Measurements from ENCODE around the gene HLA-F.

HLA-F gene

DNA sequence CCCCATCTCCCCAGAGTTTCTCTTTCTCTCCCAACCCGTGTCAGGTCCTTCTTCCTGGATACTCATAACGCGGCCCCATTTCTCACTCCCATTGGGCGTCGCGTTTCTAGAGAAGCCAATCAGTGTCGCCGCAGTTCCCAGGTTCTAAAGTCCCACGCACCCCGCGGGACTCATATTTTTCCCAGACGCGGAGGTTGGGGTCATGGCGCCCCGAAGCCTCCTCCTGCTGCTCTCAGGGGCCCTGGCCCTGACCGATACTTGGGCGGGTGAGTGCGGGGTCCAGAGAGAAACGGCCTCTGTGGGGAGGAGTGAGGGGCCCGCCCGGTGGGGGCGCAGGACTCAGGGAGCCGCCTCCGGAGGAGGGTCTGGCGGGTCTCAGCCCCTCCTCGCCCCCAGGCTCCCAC, at the start of gene HLA-F:
Gene HLA-F (plus strand): TSS at position 173 of the 404 bp plus-strand sequence. CDS start 30 bp downstream, at position 203.
- DNase-seq, result no peak

- DNase-seq, result no peak
These were observed 49.2 kb upstream of the HLA-F start for GRCh38 chr6:29674008-29674407.

DNA sequence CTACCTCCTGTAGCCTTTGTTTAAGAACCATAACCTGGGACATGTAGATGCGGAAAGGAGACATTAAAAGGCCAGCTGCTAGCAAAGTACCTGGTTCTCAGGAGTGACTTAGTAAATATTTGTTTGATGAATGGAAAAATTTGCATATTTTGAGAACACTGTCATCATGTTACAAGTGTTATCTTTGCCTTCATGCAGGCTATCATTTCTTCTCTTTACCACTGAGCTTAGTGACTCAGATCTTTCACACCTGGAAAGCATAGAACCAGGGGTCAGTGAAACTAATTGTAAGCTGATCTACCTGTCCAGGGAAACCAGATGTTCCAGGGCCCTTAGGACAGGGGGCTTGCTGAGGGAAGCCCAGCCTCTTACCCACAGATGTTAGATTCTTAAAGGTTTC, 47.7 kb upstream of the HLA-F start:
- no peak for DNase-seq

GRCh38 chr6:29676981-29677601, 46.1 kb upstream of the HLA-F start:
- DNase-seq, result no peak

- no peak for DNase-seq
These were observed 45.1 kb upstream of the HLA-F start for GRCh38 chr6:29678114-29678513.

DNA sequence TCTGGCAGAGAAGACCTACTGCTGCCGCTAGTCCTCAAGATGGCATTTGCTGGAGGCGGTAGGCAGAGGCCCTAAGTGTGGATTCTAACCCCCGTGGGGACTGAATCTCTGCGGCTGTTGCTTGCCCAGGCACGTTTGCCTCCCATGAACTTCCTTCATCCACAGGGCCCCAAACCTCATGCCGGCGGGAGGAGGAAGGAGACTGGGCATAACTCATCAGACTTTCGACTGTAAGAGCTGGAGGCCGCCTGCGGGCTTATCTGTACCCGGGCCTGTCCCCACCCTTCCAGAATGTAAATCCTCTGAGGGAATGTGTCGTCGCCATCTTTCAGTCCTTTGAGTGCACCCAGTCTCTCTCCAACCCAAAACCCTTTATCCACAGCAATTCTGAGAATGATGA, 43.3 kb upstream of the HLA-F start:
- no peak for DNase-seq

- DNase-seq, result no peak
These were observed 42.8 kb upstream of the HLA-F start for GRCh38 chr6:29680416-29680815.

GRCh38 chr6:29680904-29681303, 42.3 kb upstream of the HLA-F start, which contains the start of gene ZFP57:
Gene ZFP57, minus strand, starts transcription at chr6:29681152. Its CDS starts 4,149 bp downstream, at chr6:29677003.
- DNase-seq, result no peak

DNA sequence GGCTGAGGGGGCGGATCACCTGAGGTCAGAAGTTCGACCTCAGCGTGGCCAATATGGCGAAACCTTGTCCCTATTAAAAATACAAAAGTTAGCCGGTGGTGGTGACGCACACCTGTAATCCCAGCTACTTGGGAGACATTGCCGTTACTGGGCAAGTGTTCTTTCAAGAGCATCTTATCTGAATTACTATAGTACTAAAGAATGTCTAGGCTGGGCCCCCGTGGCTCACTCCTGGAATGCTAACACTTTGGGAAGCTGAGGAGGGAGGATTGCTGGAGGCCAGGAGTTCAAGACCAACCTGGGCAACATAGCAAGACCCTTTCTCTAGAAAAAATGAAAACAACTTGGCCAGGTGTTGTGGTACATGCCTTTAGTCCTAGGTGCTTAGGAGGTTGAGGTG, 41.4 kb upstream of the HLA-F start:
- no peak for DNase-seq

GRCh38 chr6:29685718-29686326, 37.4 kb upstream of the HLA-F start:
- no peak for DNase-seq

DNA sequence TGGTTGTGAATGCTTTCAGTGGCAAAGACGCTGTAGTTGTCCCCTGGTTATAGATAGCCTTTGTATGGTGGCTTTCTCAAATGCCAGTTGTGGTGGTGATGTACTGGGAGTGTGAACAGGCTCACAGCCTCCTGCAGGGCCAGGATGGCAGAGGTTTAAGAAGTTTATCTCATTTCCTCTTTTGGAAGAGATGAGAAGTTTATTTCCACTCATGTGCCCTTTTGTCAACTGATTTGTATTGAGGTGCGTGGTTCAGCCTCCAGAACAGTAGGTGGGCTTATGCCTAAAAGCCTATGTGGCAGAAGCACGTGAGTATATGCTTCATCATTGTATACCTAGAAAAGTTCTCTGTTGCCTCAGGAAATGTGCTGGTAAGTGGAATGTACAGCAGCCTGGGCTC, 28.6 kb upstream of the HLA-F start:
- DNase-seq, result no peak

DNA sequence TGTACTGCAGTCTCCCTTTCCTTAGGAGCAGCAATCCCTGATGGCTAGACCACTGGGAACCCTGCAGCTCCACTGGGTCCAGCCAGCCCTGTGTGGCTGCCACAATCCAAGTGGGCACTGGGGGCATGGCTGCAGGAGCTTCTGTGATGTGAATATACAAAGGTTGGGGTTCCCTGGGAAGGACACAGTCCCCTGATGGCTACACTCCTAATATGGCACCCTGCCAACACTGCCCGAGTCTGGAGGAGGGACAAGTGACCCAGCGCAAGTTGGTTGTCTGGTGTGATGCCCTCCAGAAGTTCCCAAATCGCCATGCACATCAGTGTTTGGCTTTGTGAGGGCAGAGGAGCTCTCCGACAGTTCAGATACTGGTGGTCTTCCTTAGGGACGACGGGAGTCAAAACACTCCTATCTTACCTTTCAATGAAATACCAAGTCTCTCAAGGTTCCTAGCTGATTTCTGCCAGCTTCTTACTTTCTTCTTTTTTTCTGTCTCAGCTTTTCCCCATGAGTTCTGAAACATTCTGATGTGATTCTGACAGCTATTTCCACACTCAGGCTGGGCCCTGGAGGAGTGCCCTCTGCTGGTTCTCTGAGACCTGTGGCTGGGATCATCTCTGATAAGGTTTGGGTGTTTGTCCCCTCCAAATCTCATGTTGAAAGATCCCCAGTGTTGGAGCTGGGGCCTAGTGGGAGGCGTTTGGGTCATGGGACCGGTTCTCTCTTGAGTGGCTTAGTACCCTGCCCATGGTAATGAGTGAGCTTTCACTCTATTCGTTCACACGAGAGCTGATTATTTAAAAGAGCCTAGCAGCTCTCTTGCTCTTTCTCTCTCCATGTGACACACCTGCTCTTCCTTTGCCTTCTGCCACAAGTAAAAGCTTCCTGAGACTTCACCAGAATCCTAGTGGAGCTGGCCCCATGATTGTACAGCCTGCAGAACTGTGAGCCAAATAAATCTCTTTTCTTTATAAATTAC, 26.8 kb upstream of the HLA-F start:
- DNase-seq, result no peak

DNA sequence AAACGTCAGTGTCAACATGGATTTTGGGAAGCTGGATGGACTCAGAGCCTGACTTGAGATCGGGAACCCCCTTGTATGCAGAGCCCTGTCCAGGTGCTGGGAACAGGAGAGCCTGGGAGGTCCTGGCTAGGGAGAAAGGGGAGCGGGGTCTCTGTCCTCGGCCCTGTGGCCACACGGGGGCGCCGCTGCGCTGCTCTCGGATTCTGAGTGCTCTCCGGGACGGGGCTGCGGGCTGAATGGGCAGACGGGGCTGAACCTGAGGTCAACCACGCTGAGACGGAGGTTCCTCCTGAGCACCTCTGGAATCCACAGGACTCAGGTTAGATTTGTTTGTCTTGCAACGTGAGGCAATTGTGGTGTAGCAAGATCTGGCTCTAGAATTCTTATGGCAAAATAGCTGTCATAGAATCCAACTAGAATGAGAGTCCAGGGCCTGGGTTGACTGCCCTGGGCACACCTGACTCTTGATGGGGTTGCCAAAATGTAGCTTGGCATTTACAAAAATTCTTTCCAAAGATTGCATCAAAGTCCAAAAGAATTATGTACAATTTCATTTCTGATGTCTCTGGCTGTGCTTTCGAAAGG, 20.6 kb upstream of the HLA-F start:
- no peak for DNase-seq

DNA sequence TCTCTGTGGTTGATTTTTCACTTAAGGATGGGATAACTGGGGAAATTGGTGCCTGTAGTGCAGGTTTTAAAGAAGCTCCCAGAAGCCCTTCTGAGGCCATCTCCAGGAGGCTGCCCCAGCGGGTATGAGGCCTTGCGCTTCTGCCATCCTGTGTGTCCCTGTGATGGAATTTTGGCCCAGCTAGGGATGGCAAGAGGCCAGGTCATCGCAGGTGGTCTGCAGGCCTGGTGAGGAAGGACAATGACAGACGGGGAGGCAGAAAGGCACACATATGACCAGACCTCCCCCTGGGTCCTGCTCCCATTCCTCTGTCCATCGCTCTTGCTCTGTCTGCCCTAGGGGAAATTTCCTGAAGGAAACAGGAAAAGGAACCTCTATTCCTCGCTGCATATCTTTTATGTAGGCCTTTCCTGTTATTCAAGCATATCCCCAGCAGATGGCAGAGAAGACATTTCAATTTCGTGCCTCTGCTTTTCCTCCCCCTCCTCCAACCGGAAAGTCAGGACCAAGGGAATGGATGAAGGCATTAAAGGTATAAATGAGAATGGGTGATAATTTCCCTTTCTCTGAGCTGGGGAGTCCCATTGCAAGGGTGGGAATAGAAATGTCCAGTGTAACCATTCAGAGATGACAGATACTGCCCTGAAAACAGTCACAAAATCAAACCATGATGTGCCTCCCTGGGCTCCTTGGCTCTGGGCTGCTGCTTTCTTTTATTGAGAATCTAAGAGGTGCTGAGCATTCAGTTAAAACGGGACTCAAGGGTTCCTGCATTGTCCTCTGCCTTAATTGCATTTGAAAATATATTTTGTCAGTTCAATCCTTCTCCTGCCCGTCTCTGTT, 17.6 kb upstream of the HLA-F start:
- no peak for DNase-seq

DNA sequence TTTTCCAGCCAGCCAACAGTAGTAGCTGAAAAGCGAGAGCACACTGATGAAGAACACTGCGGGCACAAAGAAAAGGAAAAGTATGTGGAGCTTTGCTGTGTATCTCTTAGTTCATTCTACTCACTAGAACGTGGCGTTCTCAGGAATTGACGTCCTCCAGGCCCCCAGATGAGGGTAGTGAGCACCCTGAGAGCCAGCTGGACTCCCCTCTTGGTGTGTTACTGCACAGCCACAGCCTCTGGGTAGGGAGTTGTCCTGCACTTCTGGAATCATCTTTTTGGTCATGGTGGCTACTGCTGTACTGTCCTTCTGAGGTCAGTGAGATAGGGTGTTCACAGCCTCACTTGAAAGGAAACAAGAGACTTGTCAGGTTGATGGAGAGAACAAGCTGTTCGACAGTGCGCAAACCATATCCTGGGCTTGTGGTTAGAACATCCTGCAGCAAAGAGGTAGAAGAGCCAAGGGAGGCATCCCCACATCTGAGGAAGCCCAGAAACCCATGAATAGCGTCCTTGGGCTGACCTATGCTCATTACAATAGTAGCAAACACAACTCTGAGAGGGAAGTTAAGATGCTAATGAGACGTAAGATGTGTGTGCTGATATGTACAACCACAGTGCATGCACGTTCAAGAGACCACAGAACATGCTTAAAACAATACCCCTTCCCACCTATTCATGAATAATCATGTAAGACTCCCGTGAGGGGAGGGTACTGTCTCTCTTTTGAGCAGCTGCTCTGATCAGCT, 14.6 kb upstream of the HLA-F start:
- DNase-seq, result no peak

DNA sequence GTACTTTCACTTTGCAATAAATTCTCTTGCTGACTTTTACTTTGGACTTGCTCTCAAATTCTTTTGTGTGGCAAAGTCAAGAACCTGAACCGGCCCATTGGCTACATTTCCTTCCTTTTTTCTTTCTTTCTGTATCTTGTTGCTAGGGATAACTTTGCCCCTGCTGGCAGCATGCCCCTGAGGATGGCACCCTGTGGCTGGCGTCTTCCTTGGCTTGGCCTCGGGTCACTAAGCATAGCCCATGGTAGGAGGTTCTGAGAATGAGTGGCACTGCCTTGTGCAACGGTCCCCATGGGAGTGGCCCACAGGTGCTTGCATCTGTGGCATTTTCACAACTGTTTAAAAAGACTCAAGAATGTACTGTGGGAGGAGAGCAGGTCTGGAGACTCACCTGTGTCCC, 14.0 kb upstream of the HLA-F start:
- DNase-seq, result no peak

- DNase-seq, result no peak
These were observed 12.8 kb upstream of the HLA-F start for GRCh38 chr6:29710281-29710941.

GRCh38 chr6:29720863-29721262, 2.4 kb upstream of the HLA-F start:
- DNase-seq, result no peak

GRCh38 chr6:29723666-29724588, 693 bp downstream of the HLA-F start:
- DNase-seq, result no peak

Data from GF-D8 (cell line).